HepG2 (cell line): Measurements from ENCODE around the gene HTR6. TPM values are rescaled to one million over a fixed set of nuclear protein-coding genes. Genes with fewer than 3 reads are reported as not detected.
A peak's percentile ranks its signal among the peaks of the same experiment; 100 is the strongest.

ENCODE experiments used
- AHDC1 ChIP-seq: sonication (generic); formaldehyde crosslinking; IDR thresholded peaks from 2 replicates; pipeline ENCODE4 v1.5.1; 2020; ENCODE audit warnings: mild to moderate bottlenecking, missing genetic modification reagents, borderline replicate concordance
- DNMT1 ChIP-seq: sonication (generic); formaldehyde crosslinking; IDR thresholded peaks from 2 replicates; pipeline ENCODE4 v1.5.1; 2020; ENCODE audit warnings: mild to moderate bottlenecking, missing genetic modification reagents
- HMGXB3 ChIP-seq: sonication (generic); formaldehyde crosslinking; IDR thresholded peaks from 2 replicates; pipeline ENCODE4 v1.4.0; 2020; ENCODE audit warnings: missing genetic modification reagents, borderline replicate concordance
- JDP2 ChIP-seq: sonication (generic); formaldehyde crosslinking; IDR thresholded peaks from 2 replicates; pipeline ENCODE4 v1.8.1; 2022; ENCODE audit warnings: missing genetic modification reagents, borderline replicate concordance
- KLF12 ChIP-seq: sonication (generic); formaldehyde crosslinking; IDR thresholded peaks from 2 replicates; pipeline ENCODE4 v1.4.0; 2020; ENCODE audit warnings: missing genetic modification reagents, borderline replicate concordance
- MED13 ChIP-seq: sonication (generic); formaldehyde crosslinking; IDR thresholded peaks from 2 replicates; pipeline ENCODE4 v1.5.0; 2020; ENCODE audit warnings: missing genetic modification reagents
- POGZ ChIP-seq: sonication (generic); formaldehyde crosslinking; IDR thresholded peaks from 2 replicates; pipeline ENCODE4 v1.4.0; 2020; ENCODE audit warnings: mild to moderate bottlenecking, missing genetic modification reagents
- STAT5B ChIP-seq: sonication (generic); formaldehyde crosslinking; IDR thresholded peaks from 2 replicates; pipeline ENCODE4 v1.4.0; 2020; ENCODE audit warnings: missing genetic modification reagents
- SYNCRIP ChIP-seq: fragments of 200-400 bp; formaldehyde crosslinking; IDR thresholded peaks from 2 replicates; pipeline ENCODE4 v1.6.1; 2018; ENCODE audit warnings: mild to moderate bottlenecking, low read depth, low read length; ENCODE audit not compliant: insufficient read depth
- TBL1XR1 ChIP-seq: fragments of 150-350 bp; IDR thresholded peaks from 2 replicates; pipeline ENCODE4 v1.6.1; 2014; ENCODE audit warnings: borderline replicate concordance, low read length; ENCODE audit not compliant: partially characterized antibody
- USF2 ChIP-seq, 2 experiments: sonication (generic) in 1 of 2; formaldehyde crosslinking in 1 of 2; IDR thresholded peaks; 2 replicates each; pipeline versions ENCODE4 v1.5.1 to v1.6.1; 2011 to 2020; ENCODE audit warnings: borderline replicate concordance in 1 of 2, low read depth in 1 of 2, low read length in 1 of 2, mild to moderate bottlenecking in 1 of 2, missing genetic modification reagents in 1 of 2, moderate library complexity in 1 of 2
- ZFP62 ChIP-seq: sonication (generic); formaldehyde crosslinking; IDR thresholded peaks from 2 replicates; pipeline ENCODE4 v1.4.0; 2020; ENCODE audit warnings: missing genetic modification reagents
- ZNF10 ChIP-seq: sonication (generic); formaldehyde crosslinking; IDR thresholded peaks from 2 replicates; pipeline ENCODE4 v1.4.0; 2020; ENCODE audit warnings: mild to moderate bottlenecking, low read depth, missing genetic modification reagents, borderline replicate concordance
- ZNF484 ChIP-seq: sonication (generic); formaldehyde crosslinking; IDR thresholded peaks from 2 replicates; pipeline ENCODE4 v1.5.1; 2020; ENCODE audit warnings: mild to moderate bottlenecking, low read depth, missing genetic modification reagents, borderline replicate concordance
- ZNF563 ChIP-seq: sonication (generic); formaldehyde crosslinking; IDR thresholded peaks from 2 replicates; pipeline ENCODE4 v1.8.0; 2022; ENCODE audit warnings: mild to moderate bottlenecking, moderate library complexity, missing genetic modification reagents
- ZNF572 ChIP-seq: sonication (generic); formaldehyde crosslinking; IDR thresholded peaks from 2 replicates; pipeline ENCODE4 v1.5.1; 2020; ENCODE audit warnings: mild to moderate bottlenecking, missing genetic modification reagents
- polyA plus RNA-seq, 8 experiments: library from polyadenylated mRNA; depleted of rRNA in 3 of 8; stranded (reverse) in 7 of 8; unstranded in 1 of 8; fragments of >200 nt; fragmentation: Illumina TruSeq in 4 of 8; extraction: Trizol in 4 of 8; gene quantifications; 2 replicates each; pipeline versions ENCODE4 v1.2.1 to v1.2.3, GENCODE V29; 2011 to 2016; ENCODE audit warnings: low read depth in 4 of 8, missing spikeins in 1 of 8, mixed read lengths in 1 of 8; ENCODE audit not compliant: insufficient read depth in 1 of 8
- total RNA-seq, 5 experiments: library from RNA; depleted of rRNA; stranded (reverse); fragments of >200 nt; fragmentation: Illumina TruSeq; extraction: Trizol; gene quantifications; 2 replicates each; pipeline ENCODE4 v1.2.3, GENCODE V29; 2016; ENCODE audit warnings: low read depth in 1 of 5

The HTR6 gene
- total and polyA plus RNA-seq, 2 of the 13 experiments (the other 11 are each of a cell fraction or from before 2014, with no cell fraction given), result 0.04 TPM; not detected in 1

- TF ChIP-seq AHDC1, result peak; percentile 78; the same call in 1 of the 2 replicates
- TF ChIP-seq TBL1XR1, result no peak
- TF ChIP-seq KLF12 (CRISPR knock-in tag), result no peak
- TF ChIP-seq ZNF10 (CRISPR knock-in tag), result no peak
- TF ChIP-seq STAT5B (CRISPR knock-in tag), result no peak; the same call in 1 of the 2 replicates
- 0 out of 2 replicates have a peak, but pooled peaks have one; percentile 42 for TF ChIP-seq HMGXB3
- TF ChIP-seq ZNF572, result no peak
- TF ChIP-seq JDP2 (CRISPR knock-in tag), result no peak
- TF ChIP-seq USF2 (IDR thresholded peaks at IDR 0.05; ENCODE audit: low read depth, low read length), result no peak
- TF ChIP-seq USF2 (CRISPR knock-in tag; IDR thresholded peaks at IDR 0.05; ENCODE audit: borderline replicate concordance), result no peak
- no peak for TF ChIP-seq ZNF563 (CRISPR knock-in tag)
- TF ChIP-seq ZFP62 (CRISPR knock-in tag), result no peak
- TF ChIP-seq DNMT1, result no peak
- 0 out of 2 replicates have a peak, but pooled peaks have one; percentile 30 for TF ChIP-seq POGZ (CRISPR knock-in tag)
- TF ChIP-seq MED13 (CRISPR knock-in tag), result no peak
- no peak for TF ChIP-seq SYNCRIP
- no peak for TF ChIP-seq ZNF484 (CRISPR knock-in tag)
These were observed 44.8 kb upstream of the HTR6 start (continued) for GRCh38 chr1:19619697-19620384.
